NCI-H446 treated with DMSO at 0.1 percent for 48 hours (cell line): ENCODE measurements around the gene CAND1.
"Not testable (repeated sequence)": the region's sequence is repeated elsewhere in the genome, so short reads cannot be mapped to it uniquely, and the experiment has no call there.

Source experiments
- DNase-seq: peaks from one replicate; lab custom pipeline; 2025; lab: John Stamatoyannopoulos, UW

CAND1 gene

DNA sequence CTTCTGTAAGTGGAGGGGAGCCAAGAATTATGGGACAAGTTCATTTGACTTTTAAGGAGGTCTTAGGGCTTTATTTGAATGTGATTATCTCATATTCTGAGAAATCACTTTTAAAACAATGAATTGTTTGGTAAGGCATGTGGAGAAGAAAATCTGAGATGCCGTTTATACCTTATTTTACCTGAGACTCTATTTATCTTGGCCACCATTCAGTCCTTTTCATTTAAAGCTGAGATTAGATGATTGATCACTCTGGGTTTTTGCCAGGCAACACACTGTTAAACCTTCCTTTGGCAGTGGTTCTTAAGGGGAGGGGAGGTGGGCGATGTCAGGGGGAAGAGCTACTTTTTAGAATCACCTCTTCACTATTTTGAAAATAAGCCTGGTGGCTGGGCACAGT is 11.4 kb downstream of the CAND1 start:
- peak; percentile 56 for DNase-seq

DNA sequence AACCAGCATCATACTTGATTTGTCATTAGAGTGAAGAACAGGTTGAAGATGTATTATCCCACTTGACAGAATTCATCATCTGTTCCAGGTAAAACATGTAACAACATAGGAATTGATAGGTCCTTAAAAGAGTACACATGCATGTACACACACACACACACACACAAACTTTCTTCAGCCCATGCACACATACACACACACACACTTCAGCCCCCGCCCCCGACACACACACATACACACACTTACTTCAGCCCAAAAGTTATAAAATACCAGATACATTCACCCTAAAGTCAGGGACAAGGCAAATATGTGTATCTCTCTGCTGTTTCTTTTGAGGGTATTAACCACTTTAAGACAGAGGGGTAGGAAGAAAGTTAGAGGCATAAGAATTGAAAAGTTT is 15.4 kb downstream of the CAND1 start:
- no peak for DNase-seq

DNA sequence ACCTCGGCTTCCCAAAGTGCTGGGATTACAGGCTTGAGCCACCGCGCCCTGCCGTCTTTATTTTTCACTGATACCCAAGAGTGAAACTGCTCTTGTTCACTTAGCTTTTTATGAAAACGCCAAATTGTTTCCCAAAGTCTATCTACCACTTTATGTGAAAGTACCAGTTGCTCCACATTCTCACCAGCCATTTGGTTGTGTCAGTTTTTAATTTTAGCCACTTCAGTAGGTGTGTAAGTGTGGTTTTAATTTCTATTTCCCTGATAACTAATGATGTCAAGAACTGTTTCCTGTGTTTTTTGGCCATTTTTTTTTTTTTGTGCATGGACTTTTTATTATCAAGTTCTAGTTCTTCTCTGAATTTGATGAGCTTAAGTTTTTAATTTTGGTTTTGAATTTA is 17.1 kb downstream of the CAND1 start:
- no peak for DNase-seq

DNA sequence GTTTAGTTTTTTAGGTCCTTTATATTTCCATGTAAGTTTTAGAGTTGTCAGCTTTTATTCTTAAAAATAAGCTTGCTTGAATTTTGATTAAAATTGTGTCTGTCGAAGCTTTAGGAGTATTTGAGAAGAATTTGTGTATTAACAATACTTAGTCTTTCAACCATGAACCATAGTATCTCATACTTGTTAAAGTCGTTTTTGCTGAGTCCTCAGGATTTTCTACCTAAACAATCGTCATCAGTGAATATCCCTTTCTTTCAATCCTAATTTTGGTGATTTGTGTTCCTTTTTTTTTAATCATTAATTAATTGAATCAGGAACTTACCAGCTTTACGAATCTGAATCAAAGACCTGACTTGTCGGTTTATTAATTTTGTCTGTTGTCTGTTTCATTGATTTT is 18.2 kb downstream of the CAND1 start:
- DNase-seq = no peak

DNA sequence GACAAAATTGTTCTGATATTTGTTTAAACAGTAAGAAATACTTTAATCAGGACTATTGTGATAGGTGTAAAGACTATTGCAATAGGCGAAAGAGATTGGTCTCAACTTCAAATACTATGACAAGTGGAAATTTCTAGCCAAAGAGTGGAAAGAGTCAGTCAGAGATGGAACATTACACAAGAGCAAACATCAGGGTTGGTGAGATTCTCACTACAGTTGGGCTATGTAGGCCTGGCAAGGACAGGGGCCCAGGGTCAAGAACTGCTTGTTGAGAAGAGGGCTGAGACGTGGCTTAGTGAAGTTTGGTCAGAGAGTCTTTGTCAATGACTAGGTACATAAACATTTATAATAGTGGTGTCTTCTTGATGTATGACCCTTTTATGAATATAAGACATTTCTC is 19.4 kb downstream of the CAND1 start:
- no peak for DNase-seq

DNA sequence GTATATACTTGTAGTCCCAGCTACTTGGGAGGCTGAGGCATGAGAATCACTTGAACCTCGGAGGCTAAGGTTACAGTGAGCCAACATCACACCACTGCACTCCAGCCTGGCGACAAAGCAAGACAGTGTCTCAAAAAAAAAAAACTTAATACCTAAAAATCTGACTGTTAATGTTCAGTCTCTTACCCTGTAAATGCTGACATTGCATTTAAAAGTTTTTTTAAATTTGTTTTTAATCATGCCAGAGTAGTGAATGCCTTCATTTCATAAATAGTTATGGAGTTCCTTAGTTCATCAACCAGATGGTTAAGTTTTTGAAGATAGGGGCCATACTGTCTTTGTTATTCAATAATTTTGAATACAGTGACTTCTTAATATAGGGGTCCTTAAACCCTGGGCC is 21.2 kb downstream of the CAND1 start:
- DNase-seq = no peak

DNA sequence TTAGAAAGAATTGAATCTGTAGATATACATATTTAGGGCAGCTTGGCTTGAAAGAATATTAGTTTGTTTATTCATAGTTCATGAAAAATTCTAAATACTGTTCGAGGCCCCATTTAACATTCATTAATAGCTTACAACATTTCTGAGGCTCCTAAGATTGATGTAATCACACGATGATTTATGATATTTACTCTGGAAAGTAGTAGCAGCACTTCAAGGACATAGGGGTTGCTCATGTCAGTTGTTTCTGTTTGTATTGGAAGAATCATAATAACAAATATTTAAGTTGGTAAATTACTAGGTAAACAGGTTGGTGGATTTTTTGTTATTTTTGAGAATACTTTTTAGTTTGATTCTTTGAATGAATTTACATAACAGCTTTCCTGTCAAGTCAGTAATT is 30.4 kb downstream of the CAND1 start:
- no peak for DNase-seq

DNA sequence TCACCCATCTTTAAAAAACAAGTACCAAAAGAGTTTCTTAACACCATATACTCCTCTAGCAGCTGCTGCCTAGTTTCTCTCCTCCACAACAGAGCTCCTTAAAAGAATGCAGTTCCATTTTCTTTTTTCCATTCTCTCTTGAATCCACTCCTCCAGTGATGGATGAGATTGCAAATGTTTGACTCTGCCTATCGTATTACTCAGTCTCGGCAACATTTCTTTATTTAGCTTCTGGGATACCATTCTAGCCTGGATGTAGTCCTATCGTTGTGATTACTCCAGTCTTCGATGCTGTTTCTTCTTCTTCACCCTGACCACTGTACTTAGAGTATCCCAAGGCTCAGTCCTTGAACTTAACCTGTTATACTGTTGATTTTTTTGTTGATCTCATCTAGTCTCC is 30.8 kb downstream of the CAND1 start:
- DNase-seq = no peak

DNA sequence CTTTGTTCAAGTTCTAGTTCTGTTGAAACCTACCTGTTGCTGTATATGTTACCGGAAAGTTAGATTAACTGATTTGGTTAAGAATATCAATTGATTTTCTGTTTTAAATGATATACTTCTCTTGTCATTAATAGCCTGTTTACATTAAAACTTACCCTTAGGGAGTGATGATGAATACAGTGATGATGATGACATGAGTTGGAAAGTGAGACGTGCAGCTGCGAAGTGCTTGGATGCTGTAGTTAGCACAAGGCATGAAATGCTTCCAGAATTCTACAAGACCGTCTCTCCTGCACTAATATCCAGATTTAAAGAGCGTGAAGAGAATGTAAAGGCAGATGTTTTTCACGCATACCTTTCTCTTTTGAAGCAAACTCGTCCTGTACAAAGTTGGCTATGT is 33.0 kb downstream of the CAND1 start:
- DNase-seq = no peak

DNA sequence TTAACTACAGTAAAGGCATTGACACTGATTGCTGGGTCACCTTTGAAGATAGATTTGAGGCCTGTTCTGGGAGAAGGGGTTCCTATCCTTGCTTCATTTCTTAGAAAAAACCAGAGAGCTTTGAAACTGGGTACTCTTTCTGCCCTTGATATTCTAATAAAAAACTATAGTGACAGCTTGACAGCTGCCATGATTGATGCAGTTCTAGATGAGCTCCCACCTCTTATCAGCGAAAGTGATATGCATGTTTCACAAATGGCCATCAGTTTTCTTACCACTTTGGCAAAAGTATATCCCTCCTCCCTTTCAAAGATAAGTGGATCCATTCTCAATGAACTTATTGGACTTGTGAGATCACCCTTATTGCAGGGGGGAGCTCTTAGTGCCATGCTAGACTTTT is 36.4 kb downstream of the CAND1 start:
- DNase-seq = no peak

DNA sequence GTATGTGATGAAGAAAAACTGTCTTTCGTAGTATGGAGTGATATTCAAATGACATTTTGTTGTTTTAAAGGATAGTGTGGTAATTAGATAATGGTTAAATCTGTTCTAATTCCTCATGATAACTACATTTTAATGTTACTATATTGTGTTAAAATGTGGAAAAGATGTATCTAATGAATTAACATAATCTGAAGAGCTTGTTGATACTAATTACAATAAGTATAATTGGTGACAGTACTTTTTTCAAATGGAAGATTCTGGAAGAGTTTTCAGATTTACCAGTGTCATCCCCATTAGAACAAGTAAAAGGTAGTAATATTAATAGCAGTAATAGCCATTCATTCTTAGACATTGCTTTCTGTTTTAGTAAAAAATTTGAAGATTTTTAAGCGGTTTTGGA is 37.6 kb downstream of the CAND1 start:
- DNase-seq = no peak

DNA sequence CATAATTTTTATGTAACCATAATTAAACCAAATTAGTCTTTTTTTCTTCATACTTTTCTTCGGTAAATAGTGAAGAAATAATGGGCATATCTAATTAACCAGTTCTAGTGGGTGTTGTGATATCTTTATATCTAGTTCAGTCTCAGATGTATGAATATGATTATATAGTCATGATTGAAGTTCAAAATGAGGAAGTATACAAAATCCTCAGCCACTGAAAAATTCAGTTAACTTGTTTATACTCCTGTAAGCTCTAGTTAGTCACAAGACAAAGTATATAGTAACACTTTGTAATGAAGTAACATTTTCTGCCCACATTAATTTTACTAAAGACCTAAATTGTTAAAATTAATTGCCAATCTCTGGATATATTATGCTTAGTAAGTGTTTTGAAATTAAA is 46.5 kb downstream of the CAND1 start:
- DNase-seq = no peak

DNA sequence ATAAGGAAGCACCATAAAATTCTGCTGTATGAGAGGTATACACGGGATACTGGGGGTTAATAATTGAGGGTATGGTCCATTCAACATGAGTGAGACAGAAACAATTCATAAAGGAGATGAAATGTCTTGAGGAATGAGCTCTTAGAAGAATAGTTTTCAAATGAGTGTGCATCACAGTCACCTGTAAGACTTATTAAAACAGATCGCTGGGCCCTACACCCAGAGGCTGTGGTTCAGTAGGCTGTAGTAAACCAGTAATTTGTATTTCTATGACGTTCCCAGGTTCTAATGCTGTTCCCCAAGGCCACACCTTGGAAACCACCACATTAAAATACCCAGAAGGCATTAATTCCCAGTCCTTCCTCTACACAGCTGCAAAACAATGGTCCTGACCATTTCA is 49.6 kb downstream of the CAND1 start:
- DNase-seq = no peak

DNA sequence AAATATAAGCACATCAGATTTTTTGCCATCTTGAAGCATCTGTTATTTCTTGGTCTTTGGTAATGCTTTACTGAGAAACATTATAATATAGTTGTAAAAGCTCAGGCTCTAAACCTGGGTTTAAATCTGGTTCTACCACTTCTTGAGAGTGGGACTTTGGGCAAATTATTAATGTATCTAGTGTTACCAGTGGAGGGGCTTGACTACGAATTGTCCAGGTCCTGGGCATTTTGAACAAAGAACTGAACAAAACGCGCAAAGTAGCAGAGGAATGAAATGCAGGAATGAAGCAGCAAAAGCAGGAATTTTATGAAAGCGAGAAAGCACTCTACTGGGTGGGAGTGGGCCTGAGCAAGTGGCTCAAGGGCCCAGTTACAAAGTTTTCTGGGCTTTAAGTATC is 50.8 kb downstream of the CAND1 start:
- DNase-seq = no peak

DNA sequence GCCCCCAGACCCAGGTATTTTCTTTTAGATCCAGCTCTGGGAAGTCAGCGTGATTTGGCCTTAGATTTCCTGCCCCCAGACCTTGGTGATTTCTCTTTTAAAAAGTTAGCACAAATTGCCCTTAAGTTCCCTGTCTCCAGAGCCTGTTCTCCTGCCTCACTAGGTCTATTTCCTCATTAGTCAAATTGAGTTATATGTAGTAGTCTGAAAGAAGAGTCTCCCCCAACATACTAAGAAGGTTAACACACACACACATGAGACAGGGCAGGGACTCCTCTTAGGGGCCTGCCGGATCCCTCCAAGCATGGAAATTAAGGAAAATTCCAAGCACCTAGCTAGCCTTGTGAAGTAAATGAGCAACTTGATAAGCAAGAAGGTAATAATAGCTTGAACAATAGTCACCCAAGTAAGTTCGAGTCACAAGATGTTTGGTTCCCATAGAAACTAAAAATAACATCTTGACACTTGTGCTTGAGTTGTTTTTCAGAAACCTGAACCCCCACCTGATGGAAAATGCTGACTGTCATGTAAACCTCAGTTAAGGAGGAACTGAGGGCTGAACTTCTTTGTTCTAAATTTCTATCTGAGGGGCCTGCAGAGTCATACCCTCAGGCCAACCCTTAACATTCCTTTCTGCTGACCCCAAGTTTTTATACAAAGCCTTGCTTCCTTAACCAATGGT is 51.6 kb downstream of the CAND1 start:
- DNase-seq = no peak

DNA sequence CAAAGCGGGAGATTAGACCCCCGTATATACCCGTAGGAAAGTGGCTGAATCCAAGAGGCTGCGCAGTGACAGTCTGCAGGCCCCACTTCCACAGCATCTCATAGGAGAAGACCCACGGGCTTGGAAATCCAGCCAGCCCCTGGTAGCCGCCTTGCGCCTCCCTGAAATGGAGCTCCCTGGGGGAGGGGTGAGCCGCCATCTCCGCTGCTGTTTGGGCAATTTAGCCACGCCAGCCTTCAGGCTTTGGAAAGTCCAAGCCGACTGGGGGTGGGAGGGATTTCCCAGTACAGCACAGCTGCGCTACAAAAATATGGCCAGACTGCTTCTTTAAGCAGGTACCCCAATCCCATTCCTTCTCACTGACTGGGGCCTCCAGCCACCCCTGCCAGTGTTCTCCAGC is 53.4 kb downstream of the CAND1 start:
- no peak for DNase-seq

DNA sequence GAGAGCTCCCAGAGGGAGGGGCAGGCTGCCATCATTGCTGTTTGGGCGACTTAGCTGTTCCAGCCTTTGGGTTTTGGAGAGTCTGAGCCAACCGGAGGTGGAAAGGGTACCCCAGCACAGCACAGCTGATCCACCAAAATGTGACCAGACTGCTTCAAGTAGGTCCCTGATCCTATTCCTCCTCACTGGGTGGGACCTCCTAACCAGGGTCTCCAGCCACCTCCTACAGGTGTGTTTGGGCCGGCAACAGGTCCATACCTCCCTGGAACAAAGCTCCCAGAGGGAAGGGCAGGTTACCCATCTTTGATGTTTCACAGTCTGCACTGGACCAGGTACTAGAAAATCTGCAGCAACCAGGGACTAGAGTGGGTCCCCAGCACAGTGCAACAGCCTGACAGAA is 53.8 kb downstream of the CAND1 start:
- DNase-seq = no peak

DNA sequence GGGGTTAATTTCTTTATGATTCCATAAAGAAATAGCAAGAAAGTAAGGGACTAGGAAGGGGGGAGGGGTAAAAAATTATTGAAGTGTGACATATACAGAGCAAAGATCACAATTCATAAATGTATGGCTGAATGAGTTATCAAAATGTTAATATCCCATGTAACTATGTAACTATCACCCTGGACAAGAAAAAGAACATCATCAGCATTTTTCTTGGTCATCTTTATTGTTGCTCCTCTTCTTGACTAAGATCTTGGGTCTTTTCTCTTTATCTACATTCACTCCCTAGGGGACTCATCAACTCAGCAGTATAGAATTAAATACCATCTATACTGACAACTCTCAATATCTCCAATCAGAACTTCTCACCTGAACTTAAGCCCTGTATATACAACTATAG is 57.5 kb downstream of the CAND1 start:
- DNase-seq = no peak

DNA sequence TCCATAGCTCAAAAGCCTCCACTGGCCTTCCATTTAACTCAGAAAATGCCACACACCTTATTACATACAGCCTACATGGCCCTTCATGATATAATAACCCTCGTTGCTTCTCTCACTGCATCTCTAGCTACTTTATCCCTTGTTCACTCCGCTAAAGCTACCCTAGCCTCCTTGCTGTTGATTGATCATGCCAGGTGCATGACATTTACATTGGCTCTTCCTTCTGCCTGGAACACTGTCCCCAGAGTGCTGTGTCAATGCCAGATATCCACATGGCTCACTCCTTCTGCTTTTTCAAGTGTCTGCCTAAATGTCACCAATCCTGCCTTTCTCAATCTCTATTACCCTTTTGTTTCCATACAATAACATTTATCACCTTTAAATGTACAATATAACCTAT is 58.3 kb downstream of the CAND1 start:
- no peak for DNase-seq

DNA sequence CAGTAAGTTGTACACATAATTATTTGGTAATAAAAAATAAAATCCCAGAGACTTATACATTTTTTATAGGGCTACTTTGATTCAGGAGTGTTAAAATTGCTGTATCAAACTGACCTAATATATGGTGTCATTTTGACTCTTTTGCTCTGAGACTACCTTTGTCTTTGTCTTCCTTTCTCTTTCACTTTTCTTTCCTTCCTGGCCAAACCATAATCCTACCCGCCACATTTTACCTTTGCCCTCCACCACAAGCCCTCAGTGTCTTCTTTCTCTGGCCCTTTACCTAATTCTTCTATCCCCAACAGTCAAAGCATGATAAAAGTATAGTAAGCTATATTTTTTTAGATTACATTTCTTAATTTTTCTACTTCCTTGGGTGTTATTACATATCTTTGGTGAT is 62.0 kb downstream of the CAND1 start:
- no peak for DNase-seq

DNA sequence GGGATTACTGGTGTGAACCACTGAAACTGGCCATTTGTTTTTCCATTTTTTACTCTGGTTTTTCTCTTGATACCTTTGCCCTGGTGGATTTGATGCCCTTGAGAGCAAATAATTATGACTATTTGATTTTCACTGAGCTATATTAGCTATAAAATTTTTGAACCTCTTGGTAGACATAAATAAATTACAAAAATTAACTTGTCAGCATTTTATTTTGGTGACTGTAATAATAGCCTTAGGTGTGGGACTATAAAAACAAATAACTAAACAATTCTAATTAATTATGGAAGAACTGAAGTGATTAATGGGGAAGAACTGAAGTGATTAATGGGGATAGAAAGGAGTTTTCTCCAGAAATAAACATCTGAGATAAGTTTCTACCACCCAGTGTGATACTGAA is 62.7 kb downstream of the CAND1 start:
- no peak for DNase-seq

DNA sequence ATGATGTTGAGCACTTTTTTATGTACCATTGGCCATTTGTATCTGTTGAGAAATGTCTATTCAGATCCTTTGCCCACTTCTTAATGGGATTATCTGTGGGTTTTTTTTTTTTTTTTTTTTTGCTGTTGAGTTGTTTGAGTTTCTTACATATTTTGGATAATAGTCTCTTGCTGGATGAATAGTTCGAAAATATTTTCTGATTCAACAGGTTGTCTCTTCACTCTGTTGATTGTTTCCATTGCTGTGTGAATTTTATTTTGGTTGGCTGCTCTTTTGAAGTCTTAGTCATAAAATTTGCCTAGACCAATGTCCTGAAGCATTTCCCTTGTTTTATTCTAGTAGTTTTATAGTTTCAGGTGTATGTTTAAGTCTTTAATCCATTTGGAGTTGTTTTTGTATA is 64.5 kb downstream of the CAND1 start:
- DNase-seq = no peak

DNA sequence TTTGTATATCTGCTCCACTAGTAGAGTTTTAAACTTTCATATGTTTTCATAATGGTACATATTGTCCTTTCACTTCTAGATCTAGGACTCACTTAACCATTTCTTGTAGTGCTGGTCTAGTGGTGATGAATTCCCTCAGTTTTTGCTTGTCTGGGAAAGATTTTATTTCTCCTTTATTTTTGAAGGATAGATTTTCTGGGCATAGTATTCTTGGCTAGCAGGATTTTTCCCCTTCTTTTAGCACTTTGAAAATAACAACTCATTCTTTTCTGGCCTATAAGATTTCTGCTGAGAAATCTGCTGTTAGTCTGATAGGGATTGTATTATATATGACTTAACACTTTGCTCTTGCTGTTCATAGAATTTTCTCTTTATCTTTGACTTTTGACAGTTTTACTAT is 69.3 kb downstream of the CAND1 start:
- DNase-seq = no peak

DNA sequence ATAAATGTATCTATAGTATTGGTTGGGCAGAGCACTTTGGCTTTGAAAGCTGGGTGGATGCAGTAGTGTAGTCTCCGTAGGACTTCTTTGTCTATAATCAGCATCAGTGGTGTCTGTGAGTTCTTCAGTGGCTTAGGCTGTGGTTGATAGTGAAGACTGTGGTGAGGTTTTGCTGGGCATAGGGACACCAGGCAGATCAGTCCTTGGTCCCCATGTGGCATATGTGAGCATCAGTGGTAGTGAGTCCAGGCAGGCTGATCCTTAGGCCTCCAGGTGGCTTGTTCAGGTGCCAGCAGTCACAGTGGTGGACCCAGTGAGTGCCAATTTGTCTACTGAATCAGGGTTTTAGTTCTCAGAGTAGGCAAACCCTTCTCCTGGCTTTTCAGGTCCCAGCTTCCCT is 70.4 kb downstream of the CAND1 start:
- DNase-seq = no peak

DNA sequence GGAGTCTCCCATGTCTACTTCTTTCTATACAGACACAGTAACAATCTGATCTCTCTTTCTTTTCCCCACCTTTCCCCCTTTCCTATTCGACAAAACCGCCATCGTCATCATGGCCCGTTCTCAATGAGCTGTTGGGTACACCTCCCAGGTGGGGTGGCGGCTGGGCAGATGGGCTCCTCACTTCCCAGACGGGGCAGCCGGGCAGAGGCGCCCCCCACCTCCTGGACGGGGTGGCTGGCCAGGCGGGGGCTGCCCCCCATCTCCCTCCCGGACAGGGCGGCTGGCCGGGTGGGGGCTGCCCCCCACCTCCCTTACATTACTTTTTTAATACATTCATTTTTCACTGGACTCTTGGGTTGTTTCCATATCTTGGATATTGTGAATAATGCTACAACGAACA is 71.9 kb downstream of the CAND1 start:
- DNase-seq = not testable (repeated sequence)
